Mammary epithelial cell (primary cell): ENCODE results near the gene ADD2.

Source experiments
- CTCF ChIP-seq, 2 donors: IDR thresholded peaks in 1 of 2; conservative IDR thresholded peaks in 1 of 2; 2 replicates each; pipeline ENCODE4 v1.5.1; 2011 to 2012; ENCODE audit warnings: inconsistent platforms in 2 of 2, low read length in 2 of 2, mild to moderate bottlenecking in 2 of 2, control low read depth in 1 of 2, low read depth in 1 of 2; ENCODE audit not compliant: insufficient read depth in 1 of 2; ENCODE audit errors: extremely low read depth in 1 of 2
- EZH2 ChIP-seq: IDR thresholded peaks from 2 replicates; pipeline ENCODE4 v1.6.1; 2012; ENCODE audit warnings: low read length, inconsistent platforms, borderline replicate concordance

DNA sequence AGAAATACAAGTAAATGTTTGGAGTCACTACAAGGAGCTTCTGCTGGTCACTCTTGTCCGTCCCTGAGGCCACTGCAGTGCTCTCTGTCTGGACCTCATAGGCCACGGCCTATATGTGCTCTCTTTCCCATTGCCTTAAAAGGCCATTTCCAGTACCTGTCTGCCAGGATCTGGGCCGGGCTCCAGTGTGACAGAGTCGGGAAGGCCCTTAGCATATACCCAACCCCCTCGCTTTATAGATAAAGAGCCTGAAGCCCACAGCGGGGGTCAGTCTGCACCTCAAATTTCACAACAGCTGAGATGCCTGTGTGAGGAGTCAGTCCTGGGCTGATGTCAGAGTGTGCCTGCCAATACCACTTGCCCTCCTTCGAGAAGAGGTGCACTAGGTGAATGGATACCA lies 39.9 kb downstream of the ADD2 start:
- TF ChIP-seq CTCF (conservative IDR thresholded peaks at IDR 0.05 in 1 of 2, IDR thresholded peaks at IDR 0.05 in 1 of 2; ENCODE audit: extremely low read depth in 1 of 2, insufficient read depth in 1 of 2, low read depth in 1 of 2, low read length in 2 of 2) (no peak), EZH2 (no peak)
